Stimulated activated CD4-positive, alpha-beta T cell treated with anti-CD3 and anti-CD28 coated beads, Interleukin-12 subunit alpha, Interleukin-12 subunit beta, amount 100 ng/mL, for 4 hours (primary cell): ENCODE results near the gene VPS39.

ENCODE experiments used
- DNase-seq: peaks from one replicate; pipeline ENCODE4 v3.0.0-alpha.2; 2020

The VPS39 gene

GRCh38 chr15:42144841-42145375, 63.2 kb downstream of the VPS39 start:
- no peak for DNase-seq

DNA sequence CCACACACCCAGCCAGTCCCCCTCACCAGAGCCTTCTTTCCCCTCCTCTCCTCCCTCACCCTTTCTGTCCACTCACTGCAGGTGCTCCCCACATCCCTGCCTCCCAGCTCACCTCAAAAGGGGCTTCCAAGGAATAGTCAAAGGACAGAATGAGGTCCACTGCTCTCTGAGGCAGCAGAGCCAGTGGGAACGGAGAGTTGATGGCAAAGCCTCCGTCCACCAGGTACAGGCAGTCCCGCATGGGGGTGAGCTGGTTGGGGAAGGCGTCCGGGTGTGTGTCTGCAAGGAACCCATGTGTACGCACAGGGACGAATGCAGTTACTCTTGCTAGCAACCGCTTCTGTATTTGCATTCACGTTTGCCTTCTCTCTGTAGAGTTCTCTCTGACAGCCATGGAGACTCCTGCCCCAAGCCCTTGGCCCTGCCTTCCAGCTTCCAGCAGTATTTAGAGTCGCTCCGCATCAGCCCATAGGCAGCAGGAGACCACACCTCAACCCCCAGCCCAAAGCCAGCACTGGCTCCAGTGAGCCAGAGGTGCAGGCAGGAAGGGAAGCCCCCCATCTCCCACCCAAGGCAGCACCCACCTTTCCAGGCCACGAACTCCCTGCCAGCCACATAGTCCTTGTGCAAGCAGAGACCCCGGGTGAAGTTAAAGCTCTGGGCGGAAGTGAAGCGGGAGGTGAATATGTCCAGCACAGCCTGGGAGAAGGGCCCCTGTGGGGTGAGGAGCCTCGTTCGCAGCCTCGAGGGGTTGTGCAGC, 64.1 kb downstream of the VPS39 start:
- DNase-seq: no peak

DNA sequence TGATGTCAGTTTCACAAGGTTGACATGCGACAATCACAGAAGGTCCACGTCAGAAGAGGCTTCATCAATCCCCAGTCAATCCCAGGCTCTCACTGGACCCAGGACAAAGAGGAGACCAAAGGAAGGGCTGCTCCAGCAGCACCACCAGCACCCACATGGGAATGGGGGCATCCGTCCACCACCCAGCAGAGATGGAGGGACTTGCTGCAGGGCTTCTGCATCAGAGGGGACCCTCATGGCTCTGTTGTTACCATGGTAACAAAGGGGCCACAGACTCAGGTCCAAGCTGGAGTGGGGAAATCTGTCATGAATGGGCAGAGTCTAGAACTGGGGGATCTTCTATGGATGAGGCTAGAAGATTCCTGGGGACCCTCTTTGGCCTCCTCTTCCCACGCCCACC, 64.7 kb downstream of the VPS39 start:
- DNase-seq: no peak

DNA sequence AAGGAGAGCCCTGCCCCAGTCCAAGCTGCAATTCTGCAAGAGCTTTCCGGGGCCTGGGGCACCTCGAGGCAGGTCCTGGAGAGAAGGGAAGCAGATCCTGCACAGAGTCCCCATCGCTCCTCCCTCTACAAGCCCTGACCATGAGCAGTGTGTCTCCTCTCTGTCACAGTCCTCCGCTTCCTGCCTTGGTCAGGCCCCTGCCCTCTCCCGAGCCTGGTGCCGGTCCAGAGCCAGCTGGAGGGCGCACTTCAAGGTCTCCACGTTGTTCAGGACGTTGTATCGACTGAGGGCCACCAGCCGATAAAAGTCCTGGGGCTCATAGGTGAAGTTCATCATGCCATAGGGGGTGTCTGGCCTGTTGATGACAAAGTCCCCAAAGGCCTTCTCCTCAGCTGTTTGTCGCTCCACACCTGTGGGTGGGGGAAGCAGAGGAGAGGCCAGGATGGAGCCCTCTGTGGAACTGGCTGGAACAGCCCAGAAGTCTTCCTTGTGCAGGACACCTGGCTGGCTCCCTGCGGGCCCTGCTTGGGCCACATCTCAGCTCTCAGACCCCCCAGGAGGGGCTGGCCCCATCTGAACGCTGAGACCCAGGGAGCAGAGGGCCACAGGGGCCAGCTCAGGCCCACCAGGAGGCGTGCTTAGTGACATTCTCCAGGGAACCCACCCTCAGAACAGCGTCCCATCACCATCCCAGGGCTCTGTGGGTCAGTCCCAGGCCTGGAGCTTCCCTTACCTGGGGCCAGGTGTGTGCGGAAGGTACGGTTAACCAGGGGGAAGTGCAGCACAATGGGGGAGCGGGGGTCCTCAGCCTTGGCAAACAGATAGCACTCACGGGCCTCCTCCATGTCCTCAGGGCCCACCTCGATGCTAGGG, 66.1 kb downstream of the VPS39 start:
- no peak for DNase-seq

- no peak for DNase-seq
Observed at GRCh38 chr15:42141246-42141645, 66.9 kb downstream of the VPS39 start.

DNA sequence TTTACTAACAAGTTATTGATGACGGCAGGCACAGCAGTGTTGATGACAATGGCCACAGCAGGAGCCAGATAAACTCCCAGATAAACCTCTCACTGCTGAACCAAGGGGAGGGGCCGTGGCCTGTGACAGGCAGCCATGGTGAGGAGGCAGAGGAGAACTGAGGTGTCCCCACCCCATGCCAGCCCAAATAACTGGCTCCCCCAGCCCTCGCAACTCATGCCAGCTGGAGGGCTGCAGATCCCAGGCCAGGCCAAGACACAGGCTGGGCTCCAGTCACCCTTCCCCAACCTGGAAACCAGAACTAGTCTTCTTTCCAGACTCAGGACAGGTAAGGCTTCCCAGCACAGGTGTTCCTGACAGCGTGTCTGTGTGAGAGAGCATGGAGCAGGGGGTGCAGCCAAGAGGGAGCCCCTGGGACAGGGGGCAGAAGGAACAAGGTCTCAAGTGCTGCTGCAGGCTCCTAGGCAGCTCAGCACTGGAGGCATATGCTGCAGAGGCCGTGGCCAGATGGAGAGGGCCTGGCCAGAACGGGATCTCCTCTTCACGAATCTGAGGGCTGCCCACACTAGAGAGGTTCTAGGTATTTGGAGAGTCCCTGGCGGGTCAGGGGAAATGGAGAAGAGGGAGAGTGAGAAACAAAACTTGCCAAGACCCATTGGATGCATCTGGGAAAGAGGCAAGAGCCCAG, 67.6 kb downstream of the VPS39 start:
- no peak for DNase-seq

DNA sequence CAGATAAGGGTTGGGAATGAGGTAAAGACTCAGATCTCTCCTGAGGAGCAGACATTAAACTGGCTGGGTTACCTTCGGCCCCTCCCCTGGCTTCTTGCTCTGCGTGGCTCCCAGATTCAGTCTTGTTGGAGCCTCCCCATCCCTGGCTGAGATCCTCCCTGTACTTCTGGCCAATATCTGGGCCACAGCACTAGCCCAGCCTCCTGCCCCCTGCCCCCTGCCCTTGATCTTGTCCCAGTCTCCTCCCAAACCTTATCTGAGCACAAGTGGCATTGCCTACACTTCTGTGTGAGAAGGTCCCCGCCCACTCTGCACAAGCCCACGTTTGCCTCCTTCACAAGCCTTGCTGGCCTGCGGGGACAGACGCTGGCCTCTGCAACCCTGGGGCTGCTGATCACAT, 68.5 kb downstream of the VPS39 start:
- no peak for DNase-seq

DNA sequence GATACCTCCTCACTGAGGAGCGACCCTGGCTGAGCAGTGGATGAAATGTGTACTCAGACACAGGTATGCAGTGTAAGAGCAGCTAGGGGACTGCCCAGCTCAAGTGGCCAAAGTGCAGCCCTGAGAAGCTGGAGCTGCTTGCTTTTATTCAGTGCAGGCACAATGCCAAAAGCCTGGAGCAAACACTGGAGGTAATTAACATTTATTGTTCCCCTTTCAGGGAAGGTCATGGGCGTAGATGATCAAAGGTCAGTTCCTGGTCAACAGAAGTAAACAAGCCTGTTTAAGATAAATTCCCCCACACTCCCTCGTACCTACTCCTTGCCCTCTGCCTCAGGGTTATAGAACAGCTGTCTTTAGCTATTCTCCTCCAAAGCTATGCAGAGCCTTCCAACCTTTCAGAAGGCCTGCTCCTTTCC, 69.1 kb downstream of the VPS39 start:
- no peak for DNase-seq

- no peak for DNase-seq
Observed at GRCh38 chr15:42138411-42138810, 69.7 kb downstream of the VPS39 start.

DNA sequence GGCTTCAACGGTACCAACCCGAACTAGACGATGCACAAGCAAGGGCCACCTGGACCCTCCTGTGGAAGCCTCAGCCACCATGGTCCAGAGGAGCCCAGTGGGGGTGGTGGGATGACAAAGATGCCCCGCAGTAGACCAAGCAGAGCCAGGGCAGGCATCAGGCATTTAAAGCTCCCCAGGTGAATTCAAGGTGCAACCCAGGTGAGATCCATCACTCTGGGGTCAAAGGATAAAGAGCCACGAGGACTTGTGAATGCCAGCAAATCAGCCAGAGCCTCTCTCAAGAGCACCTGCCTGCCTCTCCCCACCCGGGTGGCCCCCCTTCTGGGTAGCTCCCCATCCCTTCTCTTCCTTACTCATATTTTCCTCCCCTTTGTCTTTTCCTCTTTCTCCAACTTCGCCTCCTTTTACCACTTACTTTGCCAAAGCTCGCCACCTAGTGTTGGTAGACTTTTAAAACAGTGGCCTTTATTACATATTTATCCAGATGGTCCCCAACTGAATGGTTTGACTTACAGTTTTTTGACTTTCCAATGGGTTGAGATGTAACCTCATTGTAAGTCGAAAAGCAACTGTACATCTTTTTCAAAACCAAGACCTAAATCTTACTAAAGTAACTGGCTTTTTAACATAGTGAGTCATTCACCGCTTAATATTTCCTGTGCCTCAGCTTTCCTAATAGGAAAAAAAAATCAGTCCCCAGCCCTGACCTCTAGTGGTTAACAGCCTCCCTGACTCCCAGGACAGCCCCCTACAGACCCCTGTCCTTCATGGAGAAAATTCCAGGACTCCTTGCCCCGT, 70.4 kb downstream of the VPS39 start:
- no peak for DNase-seq

GRCh38 chr15:42136513-42136912, 71.6 kb downstream of the VPS39 start:
- DNase-seq: no peak

DNA sequence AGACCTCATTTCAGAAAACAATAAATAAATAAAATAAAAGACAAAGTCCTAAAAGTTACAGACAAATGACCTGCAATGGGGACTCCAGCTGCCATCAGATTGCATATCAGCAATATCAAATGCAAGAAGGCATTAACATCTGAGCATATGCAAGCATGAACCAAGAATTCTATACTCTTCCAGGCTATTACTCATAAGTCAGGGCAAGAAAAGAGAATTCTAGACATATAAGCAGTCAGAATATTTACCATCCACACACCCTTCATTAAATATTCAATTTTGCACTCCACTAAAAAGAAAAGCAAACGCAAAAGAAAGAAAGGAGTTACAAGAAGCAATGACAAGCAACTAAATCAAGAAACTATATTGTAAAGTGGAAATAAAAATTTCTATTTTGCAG, 72.8 kb downstream of the VPS39 start:
- no peak for DNase-seq

- DNase-seq: no peak
Observed at GRCh38 chr15:42134617-42135245, 73.4 kb downstream of the VPS39 start.

GRCh38 chr15:42133886-42134502, 74.1 kb downstream of the VPS39 start:
- DNase-seq: peak; percentile 53

DNA sequence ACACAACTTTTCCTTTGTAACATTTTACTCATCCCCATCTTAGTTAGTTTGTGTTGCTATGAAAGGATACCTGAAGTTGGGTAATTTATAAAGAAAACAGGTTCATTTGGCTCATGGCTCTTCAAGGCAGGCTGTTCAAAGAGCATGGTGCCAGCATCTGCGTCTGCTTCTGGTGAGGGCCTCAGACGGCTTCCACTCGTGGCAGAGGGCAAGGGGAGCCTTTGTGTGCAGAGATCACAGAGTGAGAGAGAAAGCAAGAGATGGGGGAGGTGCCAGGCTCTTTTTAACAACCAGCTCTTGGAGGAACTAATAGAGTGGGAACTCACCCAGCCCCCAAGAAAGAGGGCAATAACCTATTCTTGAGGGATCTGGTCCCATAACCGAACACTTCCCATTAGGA, 74.7 kb downstream of the VPS39 start:
- DNase-seq: no peak

DNA sequence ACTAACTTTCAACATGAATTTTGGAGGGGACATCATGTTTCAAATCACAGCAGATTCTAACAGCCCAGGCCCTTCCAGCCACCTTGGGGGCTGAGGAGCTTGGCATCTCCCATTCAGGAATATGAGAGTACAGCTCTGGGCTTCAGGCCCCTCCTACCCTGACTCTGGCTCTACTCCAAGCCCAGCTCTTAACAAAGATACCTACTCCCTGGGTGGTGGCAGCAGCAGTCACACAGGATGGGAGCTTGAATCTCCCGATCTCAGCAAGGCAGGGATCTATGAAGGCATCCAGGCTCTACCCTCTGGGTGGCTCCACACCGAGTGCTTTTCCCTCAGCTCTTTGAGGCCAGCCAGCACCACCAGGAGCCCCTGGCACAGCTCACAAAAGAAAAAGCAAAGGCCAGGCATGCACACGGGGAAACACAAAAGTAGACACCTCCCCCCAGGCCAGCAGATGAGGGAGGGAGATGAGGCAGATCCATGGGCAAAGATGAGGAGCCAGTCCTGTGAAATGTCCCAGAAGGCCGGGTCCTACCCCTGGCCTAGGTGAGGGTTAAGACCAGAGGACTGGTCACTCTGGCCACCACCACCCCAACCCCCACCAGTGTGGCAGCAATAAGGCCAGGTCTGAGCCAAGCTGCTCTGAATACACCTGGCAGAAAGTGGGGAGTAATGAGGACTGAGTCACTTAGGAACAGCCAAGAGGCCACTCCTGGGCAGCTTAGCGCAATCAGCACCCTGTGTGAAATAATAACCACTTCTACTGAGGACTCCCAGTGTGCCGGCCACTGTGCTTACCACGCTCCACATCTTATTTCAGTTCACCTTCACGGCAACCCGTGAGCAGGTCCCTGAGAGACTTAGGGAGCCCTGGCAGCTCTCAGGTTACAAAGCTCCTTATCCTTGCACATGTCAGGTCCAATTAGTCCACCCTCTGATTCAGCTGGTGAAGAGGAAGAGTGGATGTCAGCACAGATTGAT, 76.0 kb downstream of the VPS39 start:
- DNase-seq: no peak

GRCh38 chr15:42131006-42131405, 77.1 kb downstream of the VPS39 start:
- DNase-seq: no peak

GRCh38 chr15:42130246-42130986, 77.7 kb downstream of the VPS39 start:
- no peak for DNase-seq

GRCh38 chr15:42129364-42129763, 78.7 kb downstream of the VPS39 start:
- no peak for DNase-seq

- no peak for DNase-seq
Observed at GRCh38 chr15:42128476-42128875, 79.6 kb downstream of the VPS39 start.
